NCI-H774 (cell line): ENCODE results near the gene FOXN3.
A peak's percentile ranks its signal among the peaks of the same experiment; 100 is the strongest.
"Not testable (repeated sequence)": the region's sequence is repeated elsewhere in the genome, so short reads cannot be mapped to it uniquely, and the experiment has no call there.

Experiments
- DNase-seq: peaks from one replicate; lab custom pipeline; 2025; lab: John Stamatoyannopoulos, UW

Gene FOXN3

DNA sequence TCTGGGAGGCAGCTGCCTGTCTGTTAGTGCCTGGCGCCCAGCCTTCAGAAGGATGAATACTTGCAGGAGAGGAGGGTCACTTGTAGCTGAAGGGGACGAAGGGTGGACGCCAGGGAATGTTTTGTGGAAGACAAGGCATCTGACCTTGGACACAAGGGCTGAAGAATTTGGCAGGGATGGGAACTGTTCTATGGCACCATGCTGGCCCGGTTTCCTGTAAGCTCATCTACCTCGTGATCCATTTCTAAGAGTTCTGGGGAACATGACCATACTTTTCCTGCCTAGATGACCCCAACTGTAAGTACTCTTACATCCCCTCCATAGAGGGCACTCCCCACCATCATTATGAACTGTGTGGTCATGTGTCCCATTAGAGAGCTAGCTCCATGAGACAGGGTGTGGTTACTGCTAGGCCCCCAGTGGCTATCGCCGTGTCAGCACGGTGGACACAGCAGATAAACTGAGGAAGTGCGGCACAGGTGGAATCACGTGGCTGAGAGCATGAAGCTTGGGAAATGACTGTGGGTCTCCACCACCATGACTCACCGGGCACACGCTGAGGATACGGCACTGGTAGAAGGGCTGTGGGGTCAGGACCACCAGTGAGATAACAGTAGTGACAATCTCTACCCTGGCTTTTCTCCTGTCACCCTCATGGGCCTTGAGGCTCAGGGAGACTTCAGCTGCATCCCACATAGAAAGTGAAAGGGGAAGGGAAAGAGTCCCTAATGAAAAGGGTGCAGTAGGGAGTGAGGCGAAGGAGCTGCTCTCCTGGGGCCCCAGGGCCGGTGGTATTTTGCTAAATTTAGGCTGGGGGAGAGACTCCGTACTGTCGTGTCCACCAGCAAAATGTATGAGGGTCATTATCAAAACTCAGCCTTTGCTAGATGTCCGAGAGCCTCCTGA is 252.6 kb downstream of the FOXN3 start:
- no peak for DNase-seq

DNA sequence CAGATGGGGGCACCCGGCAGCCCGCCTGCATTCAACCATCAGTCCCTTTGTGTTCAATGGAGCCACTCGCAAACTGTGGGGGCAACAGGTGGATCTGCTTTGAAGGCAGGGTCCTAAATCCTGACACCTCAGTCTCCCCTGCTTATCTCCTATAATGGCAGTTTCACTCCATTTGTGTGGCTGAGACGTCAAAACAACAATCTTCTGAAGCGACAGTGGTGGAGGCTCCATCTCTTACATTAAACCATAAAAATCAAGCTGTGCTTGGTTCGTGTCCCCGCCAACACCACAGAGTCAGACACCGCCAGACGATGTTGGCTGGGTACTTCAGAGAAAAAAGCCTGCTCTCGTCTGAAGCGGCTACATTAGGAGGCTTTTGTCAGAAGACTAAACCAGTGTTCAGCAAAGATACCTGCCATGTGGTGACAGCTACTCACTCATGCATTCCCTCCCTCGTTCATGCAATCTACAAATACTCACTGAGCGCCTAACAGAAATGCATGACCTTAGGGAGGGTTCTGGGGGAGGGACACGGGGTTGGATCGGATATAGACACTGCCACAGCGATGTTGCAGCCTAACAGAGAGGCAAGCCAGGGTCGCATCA is 253.9 kb downstream of the FOXN3 start:
- no peak for DNase-seq

DNA sequence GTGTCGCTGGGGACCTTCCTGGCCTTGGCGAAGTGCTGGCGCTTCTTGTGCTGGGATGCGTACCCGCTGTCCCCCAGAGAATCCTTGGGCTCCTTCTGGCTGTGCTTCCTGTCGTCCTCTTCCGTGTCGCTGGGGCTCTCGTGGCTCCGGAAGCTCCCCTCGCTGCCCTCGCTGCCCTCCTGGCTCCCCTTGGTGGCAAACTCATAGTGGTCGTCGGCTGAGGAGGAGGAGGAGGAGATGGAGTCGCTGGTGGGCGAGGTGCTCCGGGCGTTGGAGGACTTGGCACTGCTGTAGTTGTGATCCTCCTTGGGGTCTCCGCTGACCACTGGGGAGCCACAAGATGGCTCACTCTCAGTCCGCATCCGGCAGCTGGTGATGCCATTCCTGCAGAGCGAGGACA is 254.4 kb downstream of the FOXN3 start:
- DNase-seq = no peak

DNA sequence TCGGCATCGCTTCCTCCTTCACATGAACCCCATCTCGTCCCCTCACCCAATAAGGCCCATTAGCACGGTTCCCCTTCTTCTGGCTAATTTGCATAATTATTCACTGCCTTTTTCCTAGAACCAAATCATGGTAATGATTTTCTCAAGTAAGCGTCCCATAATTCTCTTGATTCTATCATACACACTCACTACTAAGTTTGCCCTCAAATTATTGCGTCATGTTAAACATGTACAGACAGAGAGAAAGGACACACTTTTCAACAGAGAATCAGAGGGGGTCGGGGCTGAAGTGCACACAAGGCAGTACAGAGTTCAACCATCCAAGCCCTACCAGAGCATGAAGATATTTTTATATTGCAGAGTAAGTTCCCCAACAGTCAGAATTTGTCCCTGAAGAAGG is 256.6 kb downstream of the FOXN3 start:
- DNase-seq = no peak

- DNase-seq = no peak
These were observed 258.3 kb downstream of the FOXN3 start for GRCh38 chr14:89158701-89159100.

GRCh38 chr14:89158104-89158503 is 258.9 kb downstream of the FOXN3 start:
- DNase-seq = not testable (repeated sequence)

DNA sequence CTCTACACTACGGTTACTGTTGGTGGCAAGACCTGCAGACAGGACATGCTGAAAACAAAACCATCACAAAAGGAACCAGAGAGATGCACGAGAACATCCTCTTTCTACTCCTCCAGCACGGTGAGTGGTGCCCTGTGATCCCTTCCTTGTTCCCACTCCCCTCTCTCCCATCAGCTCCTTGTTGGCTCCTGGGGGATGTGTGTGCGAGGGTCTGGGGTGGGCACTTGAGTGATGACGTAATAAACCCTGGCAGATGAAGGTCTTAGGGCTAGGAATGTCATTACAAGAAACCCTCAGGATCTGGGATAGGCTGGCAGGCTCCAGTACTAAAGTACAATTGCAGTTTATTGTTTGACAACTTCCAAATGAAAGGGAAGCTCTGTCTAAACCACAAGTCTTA is 261.5 kb downstream of the FOXN3 start:
- no peak for DNase-seq

GRCh38 chr14:89151693-89152092 is 265.3 kb downstream of the FOXN3 start:
- DNase-seq = not testable (repeated sequence)

DNA sequence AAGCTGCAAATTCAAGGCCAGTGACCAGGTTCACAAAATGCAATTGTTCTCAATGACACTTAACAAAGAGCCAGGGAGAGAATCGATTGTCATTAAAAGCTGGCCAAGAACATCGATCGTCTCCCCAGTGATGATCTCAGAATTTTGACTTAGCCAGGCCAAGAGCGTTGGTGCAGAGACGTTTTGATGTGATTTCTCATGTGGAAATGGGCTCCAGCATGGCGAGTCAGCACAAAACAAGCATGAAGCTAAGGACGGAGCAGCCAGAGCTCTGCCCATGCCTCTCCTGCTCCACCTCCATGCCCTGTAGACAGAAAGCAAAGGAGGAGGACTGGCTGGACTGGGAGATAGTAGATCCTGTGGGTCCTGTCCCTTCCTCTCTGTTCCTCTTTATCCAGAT is 270.8 kb downstream of the FOXN3 start:
- no peak for DNase-seq

- no peak for DNase-seq
These were observed 272.4 kb downstream of the FOXN3 start for GRCh38 chr14:89144642-89145041.

GRCh38 chr14:89144066-89144465 is 273.0 kb downstream of the FOXN3 start:
- DNase-seq = no peak

- no peak for DNase-seq
These were observed 273.4 kb downstream of the FOXN3 start for GRCh38 chr14:89143595-89143994.

- DNase-seq = no peak
These were observed 274.7 kb downstream of the FOXN3 start for GRCh38 chr14:89142366-89142765.

GRCh38 chr14:89141862-89142261 is 275.2 kb downstream of the FOXN3 start:
- DNase-seq = no peak

GRCh38 chr14:89140326-89140725 is 276.7 kb downstream of the FOXN3 start:
- no peak for DNase-seq

DNA sequence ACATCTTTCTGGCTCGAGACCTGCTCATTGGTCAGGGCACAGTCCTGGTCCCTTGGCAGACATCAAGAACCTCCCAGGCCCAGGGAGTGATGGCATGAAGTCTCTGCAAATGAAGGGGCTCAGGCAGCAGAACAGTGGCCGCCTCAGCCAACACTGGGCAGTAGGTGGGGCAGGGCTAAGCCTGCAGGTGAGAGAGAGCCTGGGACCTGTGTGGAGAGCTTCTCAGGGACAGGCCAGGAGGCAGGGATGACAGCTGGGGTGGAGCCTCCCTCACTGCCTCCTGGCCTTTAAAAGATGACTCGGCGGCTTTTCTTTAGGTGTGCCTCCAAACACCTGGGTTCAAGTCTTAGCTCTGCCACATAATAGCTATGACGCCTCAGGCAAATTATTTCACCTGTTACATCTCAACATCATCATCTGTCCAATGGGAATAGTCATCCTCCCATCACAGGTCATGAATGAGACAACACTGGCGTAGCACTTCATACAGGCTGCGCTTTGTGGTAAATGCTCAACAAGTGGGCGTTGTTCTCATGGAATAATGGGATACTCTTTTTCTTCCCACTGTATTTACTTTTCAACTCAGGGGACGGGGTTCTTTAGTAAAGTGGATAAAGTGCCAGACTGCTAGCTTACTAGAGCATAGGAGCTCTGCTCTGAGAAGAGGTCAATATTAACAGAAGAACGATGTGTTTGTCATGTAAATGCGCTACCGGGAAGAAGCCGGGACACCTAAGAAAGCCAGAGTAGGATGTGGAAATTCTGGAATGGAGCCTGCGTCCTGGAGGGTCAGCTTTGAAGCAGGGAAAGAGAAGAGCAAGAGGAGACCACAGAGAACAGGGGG is 277.4 kb downstream of the FOXN3 start:
- DNase-seq = peak; percentile 32

- DNase-seq = no peak
These were observed 278.2 kb downstream of the FOXN3 start for GRCh38 chr14:89138846-89139245.

GRCh38 chr14:89137526-89138163 is 279.4 kb downstream of the FOXN3 start:
- DNase-seq = no peak

DNA sequence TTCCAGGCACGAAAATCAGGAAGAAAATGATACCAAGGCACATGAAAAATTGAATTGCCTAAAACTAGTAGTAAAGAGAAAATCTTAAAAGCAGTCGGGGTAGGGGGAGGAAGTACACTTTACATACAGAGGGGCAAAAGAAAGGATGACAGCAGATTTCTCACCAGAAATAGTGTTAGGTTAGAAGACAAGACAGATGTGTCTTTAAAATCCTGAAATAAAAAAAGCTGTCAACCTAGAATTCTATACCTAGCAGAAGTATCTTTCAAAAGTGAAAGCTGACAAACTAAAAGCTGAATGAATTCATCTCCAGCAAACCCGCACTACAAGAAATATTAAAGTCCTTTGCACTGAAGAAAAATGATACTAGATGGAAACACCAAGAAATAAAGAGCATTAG is 280.4 kb downstream of the FOXN3 start:
- DNase-seq = no peak

- no peak for DNase-seq
These were observed 282.4 kb downstream of the FOXN3 start for GRCh38 chr14:89134640-89135039.

DNA sequence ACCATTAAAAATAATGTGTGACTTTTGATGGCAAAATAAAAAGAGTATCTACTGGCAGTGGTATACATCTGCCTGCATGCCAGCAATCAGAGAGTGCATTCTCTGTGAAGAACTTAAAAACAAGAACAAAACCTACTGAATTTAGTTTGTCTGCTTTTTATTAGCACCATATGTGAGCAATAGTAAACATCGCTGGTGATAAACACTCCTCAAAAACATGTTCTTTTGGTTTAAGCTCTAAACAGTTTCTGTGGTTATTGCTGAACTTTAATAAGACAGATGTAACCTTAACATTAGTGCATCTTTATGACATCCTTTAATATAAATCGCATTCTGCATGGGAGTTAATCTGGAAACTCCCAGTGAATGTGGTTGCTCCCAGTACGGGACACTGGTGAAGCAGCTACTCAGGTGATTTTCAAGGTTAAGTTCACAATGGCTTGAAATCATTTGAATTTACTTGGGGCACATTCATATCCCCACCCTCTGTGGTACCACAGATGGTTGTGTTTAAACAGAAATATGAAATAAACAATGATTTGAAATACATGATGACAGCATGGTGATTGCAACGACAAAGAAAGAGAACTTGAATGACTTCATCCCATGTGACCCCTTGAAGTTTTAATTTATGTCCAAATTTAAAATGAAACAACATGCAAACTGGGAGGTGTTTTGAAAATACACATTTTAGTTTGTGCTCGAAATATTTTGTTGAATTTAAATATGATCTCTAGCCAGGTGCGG is 285.9 kb downstream of the FOXN3 start:
- no peak for DNase-seq
